Cardiac septum (tissue), 1 donor: ENCODE results near the gene DRC7. TPM values are rescaled to one million over a fixed set of nuclear protein-coding genes. Genes with fewer than 3 reads are reported as not detected.
A peak's percentile ranks its signal among the peaks of the same experiment; 100 is the strongest.
"Not testable (repeated sequence)": the region's sequence is repeated elsewhere in the genome, so short reads cannot be mapped to it uniquely, and the experiment has no call there.

ENCODE experiments used
- DNase-seq: peaks from one replicate; pipeline ENCODE4 v3.0.0-alpha.2; 2020; ENCODE audit warnings: low spot score
- intact Hi-C: fragments of 100-400 bp; cut with DNase I; formaldehyde crosslinking; loops from one replicate; pipeline ENCODE4 v1.14.0; 2022
- total RNA-seq: library from RNA; stranded (reverse); fragmentation: NEBNext Ultra II Directional; extraction: Animal tissue kit (Norgen Biotek cat#: 25700); gene quantifications from one replicate; pipeline ENCODE4 v1.2.1, GENCODE V29; 2021
- donor health status: DM: no; HTN: no; CAD: no.

Gene DRC7
- total RNA-seq, 1 donor from 2014 or later: not detected

DNA sequence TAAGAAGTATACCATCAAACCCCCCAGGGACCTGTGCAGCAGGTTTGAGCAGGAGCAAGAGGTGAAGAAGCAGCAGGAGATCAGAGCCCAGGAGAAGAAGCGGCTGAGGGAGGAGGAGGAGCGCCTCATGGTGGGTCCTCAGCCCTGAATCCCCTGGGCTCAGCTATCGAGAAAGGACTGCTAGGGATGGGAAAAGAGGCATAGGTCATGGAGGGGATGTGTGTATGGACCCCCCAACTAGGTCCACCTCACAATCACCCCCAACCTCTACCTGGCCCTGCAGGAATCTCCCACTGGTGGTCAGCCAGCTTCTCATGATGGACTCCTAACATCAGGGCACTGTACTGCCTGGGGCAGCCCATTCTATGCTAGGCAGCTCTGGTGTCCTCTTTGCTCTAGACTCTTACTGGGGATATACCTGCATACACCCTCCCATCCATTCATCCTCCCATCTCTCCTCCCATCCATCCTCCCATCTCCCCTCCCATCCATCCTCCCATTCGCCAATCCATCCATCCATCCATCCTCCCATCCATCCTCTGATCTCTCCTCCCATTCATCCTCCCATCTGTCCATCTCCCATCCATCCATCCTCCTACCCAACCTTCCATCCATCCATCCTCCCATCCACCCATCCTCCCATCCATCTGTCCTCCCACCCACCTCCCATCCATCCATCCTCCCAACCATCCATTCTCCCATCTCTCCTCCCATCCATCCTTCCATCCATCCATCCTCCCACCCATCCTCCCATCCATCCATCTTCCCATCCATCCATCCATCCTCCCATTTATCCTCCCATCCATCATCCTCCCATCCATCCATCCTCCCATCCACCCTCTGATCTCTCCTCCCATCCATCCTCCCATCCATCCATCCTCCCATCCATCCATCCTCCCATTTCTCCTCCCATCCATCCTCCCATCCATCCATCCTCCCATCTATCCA lies 10.6 kb downstream of the DRC7 start:
- DNase-seq: no peak
- intact Hi-C loops: no loop called here

GRCh38 chr16:57706717-57707116 lies 12.1 kb downstream of the DRC7 start:
- intact Hi-C loops: no loop called here
- DNase-seq: no peak

GRCh38 chr16:57707331-57707730 lies 12.7 kb downstream of the DRC7 start:
- DNase-seq: no peak
- intact Hi-C loops: no loop called here

GRCh38 chr16:57708168-57708567 lies 13.6 kb downstream of the DRC7 start:
- DNase-seq: no peak
- intact Hi-C loops: no loop called here

DNA sequence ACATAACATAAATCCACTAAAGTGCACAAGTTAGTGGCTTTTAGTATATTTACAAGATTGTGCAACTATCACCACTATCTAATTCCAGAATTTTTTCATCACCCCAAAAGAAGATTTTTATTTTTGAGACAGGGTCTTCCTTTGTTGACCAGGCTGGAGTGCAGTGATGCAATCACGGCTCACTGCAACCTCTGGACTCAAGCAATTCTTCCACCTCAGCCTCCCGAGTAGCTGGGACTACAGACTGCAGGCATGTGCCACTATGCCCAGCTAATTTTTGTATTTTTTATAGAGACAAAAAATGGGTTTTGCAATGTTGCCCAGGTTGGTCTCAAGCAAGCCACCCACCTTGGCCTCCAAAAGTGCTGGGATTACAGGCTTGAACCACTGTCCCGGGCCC lies 15.1 kb downstream of the DRC7 start:
- intact Hi-C loops: no loop called here

GRCh38 chr16:57711346-57711745 lies 16.7 kb downstream of the DRC7 start:
- intact Hi-C loops: no loop called here
- DNase-seq: no peak

More for the DNA sequence above, 15.1 kb downstream of the DRC7 start:
- no peak for DNase-seq

- intact Hi-C loops: no loop called here
- DNase-seq: no peak
Measured at GRCh38 chr16:57711993-57712392, 17.4 kb downstream of the DRC7 start.

- intact Hi-C loops, DNase-seq: not testable (repeated sequence)
Measured at GRCh38 chr16:57712569-57712968, 18.0 kb downstream of the DRC7 start.

GRCh38 chr16:57713596-57713995 lies 19.0 kb downstream of the DRC7 start:
- no peak for DNase-seq
- intact Hi-C loops: no loop called here

DNA sequence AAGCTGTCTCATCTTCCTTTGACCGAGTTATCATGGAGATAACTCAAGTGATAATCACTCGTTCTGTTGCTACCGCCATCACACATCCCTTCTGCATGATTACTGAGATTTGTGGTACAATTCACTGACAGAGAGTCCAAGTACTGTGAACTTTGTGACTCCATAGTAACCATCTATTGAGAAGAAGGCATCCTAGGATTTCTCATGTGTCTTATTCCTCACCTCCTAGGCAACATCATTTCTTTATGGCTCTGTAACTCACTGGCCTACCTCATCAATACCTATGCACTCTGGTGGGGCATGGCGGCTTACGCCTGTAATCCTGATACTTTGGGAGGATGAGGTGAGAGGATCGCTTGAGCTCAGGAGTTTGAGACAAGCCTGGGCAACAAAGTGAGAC lies 19.4 kb downstream of the DRC7 start:
- intact Hi-C loops: no loop called here
- DNase-seq: no peak

- DNase-seq: peak; percentile 84
- intact Hi-C loops: loop anchor here (5.0 kb wide), 2 partner anchors 128 to 143 kb away; no protein-coding TSS in a partner anchor
Measured at GRCh38 chr16:57720142-57720575, 25.6 kb downstream of the DRC7 start.

GRCh38 chr16:57721356-57722209 lies 27.0 kb downstream of the DRC7 start:
- intact Hi-C loops: loop anchor here (5.0 kb wide), 2 partner anchors 129 to 144 kb away; no protein-coding TSS in a partner anchor
- DNase-seq: no peak

GRCh38 chr16:57722210-57722499 lies 27.5 kb downstream of the DRC7 start:
- no peak for DNase-seq
- intact Hi-C loops: loop anchor here (5.0 kb wide), 2 partner anchors 130 to 145 kb away; no protein-coding TSS in a partner anchor

- intact Hi-C loops: loop anchor here (5.0 kb wide), 2 partner anchors 130 to 145 kb away; no protein-coding TSS in a partner anchor
- no peak for DNase-seq
Measured at GRCh38 chr16:57722651-57723050, 28.0 kb downstream of the DRC7 start.

DNA sequence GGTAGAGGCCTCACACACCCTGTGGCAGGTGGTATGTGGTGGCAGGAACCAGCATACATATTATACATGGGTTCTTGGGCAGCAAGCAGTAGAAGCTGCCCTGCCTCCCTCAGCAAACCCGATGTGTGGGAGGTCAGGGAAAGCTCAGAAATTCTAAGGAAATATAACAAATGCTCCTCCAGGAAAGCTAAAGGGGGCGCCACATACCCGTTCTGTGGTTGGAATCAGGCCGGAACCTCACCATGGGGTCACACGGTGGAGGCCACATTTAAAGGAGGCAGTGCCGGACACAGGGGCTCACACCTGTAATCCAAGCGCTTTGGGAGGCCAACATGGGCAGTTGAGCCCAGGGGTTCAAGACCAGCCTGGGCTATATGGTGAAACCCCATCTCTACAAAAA lies 28.6 kb downstream of the DRC7 start:
- DNase-seq: no peak
- intact Hi-C loops: loop anchor here (5.0 kb wide), 2 partner anchors 131 to 146 kb away; no protein-coding TSS in a partner anchor

DNA sequence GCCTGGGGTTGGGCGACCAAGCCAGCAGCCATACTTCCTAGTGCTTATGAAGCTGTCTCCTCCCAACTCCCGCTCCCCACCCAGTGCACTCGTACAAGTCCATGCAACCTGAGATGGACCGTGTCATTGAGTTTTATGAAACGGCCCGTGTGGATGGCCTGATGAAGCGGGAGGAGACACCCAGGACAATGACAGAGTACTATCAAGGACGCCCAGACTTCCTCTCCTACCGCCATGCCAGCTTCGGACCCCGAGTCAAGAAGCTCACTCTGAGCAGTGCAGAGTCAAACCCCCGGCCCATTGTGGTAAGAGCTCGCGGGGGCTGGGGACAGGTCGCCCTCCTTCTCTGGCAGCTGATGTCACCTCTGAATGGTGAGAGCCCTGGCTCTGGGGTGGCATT lies 29.9 kb downstream of the DRC7 start:
- DNase-seq: no peak
- intact Hi-C loops: loop anchor here (5.0 kb wide), 2 partner anchors 132 to 147 kb away; no protein-coding TSS in a partner anchor

DNA sequence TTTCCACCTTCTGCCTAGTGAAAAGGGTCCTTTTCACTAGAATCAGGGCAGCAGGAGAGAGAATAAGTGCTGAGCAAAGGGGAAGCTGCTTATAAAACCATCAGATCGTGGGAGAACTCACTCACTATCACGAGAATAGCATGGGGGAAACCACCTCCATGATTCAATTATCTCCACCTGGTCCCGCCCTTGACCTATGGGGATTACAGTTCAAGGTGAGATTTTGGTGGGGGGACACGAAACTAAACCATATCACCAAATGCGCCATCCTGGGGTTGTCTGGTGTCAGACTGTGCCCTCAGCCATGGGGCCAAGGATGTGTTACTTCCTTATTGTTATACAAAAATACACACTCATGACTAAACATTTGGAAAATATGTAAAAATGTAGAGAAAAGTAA lies 30.5 kb downstream of the DRC7 start:
- no peak for DNase-seq
- intact Hi-C loops: no loop called here

DNA sequence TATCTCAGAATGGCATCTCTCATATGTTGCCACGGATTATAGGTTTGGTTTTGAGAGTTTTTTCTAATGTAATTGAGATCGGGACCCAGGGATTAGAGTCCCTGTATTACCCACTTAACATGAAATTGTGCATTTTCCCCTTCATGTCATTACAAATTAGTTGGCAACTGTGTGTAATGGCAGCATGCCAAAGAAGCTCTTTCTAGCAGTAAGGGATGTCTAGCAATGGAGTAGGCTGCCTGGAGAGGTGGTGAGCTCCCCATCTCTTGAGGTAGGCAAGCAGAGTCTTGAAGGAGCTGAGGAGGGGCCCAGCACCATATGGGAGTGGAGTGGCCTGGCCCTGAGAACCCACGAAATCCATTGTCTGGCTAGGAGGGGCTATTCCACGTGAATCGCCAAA lies 30.9 kb downstream of the DRC7 start:
- intact Hi-C loops: no loop called here
- no peak for DNase-seq

DNA sequence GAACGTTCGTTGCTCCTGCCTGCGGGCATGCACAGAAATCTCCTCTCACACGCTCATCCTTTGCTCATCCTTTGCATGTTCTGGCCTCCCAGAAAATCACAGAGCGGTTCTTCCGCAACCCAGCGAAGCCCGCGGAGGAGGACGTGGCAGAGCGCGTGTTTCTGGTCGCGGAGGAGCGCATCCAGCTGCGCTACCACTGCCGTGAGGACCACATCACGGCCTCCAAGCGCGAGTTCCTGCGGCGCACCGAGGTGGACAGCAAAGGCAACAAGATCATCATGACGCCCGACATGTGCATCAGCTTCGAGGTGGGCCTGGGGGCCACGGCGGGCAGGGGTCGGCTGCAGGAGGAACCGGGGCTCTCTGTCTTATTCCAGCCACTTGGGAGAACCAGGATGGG lies 31.4 kb downstream of the DRC7 start:
- no peak for DNase-seq
- intact Hi-C loops: no loop called here

GRCh38 chr16:57726433-57726947 lies 31.9 kb downstream of the DRC7 start:
- no peak for DNase-seq
- intact Hi-C loops: no loop called here
